SU-DHL-6 (cell line): Measurements from ENCODE around the gene PCYT2.

Experiments
- EZH2phosphoT487 ChIP-seq: fragments of 200-600 bp; sonication (generic), shearing (Covaris generic); conservative IDR thresholded peaks from 2 replicates; pipeline ENCODE4 v1.6.1; 2018; ENCODE audit warnings: mild to moderate bottlenecking, antibody characterized with exemption, low read length, moderate library complexity, mixed read lengths
- TF ChIP-seq, protein P1 (sequence below): fragments of 200-600 bp; sonication (generic); IDR thresholded peaks from one replicate; pipeline ENCODE4 v1.5.1; 2017; ENCODE audit warnings: antibody characterized with exemption, mild to moderate bottlenecking, low read length, moderate library complexity; ENCODE audit not compliant: insufficient read depth, poor library complexity, severe bottlenecking

- TF ChIP-seq, protein P1, sequence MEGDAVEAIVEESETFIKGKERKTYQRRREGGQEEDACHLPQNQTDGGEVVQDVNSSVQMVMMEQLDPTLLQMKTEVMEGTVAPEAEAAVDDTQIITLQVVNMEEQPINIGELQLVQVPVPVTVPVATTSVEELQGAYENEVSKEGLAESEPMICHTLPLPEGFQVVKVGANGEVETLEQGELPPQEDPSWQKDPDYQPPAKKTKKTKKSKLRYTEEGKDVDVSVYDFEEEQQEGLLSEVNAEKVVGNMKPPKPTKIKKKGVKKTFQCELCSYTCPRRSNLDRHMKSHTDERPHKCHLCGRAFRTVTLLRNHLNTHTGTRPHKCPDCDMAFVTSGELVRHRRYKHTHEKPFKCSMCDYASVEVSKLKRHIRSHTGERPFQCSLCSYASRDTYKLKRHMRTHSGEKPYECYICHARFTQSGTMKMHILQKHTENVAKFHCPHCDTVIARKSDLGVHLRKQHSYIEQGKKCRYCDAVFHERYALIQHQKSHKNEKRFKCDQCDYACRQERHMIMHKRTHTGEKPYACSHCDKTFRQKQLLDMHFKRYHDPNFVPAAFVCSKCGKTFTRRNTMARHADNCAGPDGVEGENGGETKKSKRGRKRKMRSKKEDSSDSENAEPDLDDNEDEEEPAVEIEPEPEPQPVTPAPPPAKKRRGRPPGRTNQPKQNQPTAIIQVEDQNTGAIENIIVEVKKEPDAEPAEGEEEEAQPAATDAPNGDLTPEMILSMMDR: no peak
- no peak for TF ChIP-seq EZH2phosphoT487
Observed at GRCh38 chr17:81948635-81949378, 37.6 kb upstream of the PCYT2 start.
